Measurements from ENCODE around the gene SUV39H1. TPM values are rescaled to one million over a fixed set of nuclear protein-coding genes. Genes with fewer than 3 reads are reported as not detected.
A peak's percentile ranks its signal among the peaks of the same experiment; 100 is the strongest.

Gene SUV39H1
- total and polyA plus RNA-seq, 2 of the 13 experiments (the other 11 are each of a cell fraction or from before 2014, with no cell fraction given) = 5.2 to 10.1 TPM

- TF ChIP-seq FOXP4 (CRISPR knock-in tag; IDR thresholded peaks at IDR 0.05) (0 out of 2 replicates have a peak, but pooled peaks have one; percentile 40), ZNF687 (CRISPR knock-in tag; IDR thresholded peaks at IDR 0.05) (peak; percentile 50), MED1 (CRISPR knock-in tag; IDR thresholded peaks at IDR 0.05) (peak; percentile 63), ZBTB7A (CRISPR knock-in tag; IDR thresholded peaks at IDR 0.05) (0 out of 2 replicates have a peak, but pooled peaks have one; percentile 33), ARHGAP35 (CRISPR knock-in tag; IDR thresholded peaks at IDR 0.05; ENCODE audit: borderline replicate concordance) (no peak), ZNF18 (CRISPR knock-in tag; IDR thresholded peaks at IDR 0.05; ENCODE audit: insufficient replicate concordance) (no peak), YY1 (IDR thresholded peaks at IDR 0.05; ENCODE audit: insufficient read depth, insufficient replicate concordance, low read depth, low read length) (peak; percentile 27), ELF3 (CRISPR knock-in tag; IDR thresholded peaks at IDR 0.05) (no peak; the same call in 1 of the 2 replicates), GFI1 (CRISPR knock-in tag; IDR thresholded peaks at IDR 0.05; ENCODE audit: borderline replicate concordance) (peak; percentile 81), FOSL2 (CRISPR knock-in tag; IDR thresholded peaks at IDR 0.05) (peak; percentile 56), ZNF275 (CRISPR knock-in tag; IDR thresholded peaks at IDR 0.05; ENCODE audit: borderline replicate concordance) (no peak), FOXA3 (CRISPR knock-in tag; IDR thresholded peaks at IDR 0.05) (0 out of 2 replicates have a peak, but pooled peaks have one; percentile 12), NR2F1 (CRISPR knock-in tag; IDR thresholded peaks at IDR 0.05) (peak; percentile 71 to 86), ONECUT2 (CRISPR knock-in tag; IDR thresholded peaks at IDR 0.05) (no peak), NR2C2 (CRISPR knock-in tag; IDR thresholded peaks at IDR 0.05; ENCODE audit: borderline replicate concordance) (peak; percentile 74), THAP11 (CRISPR knock-in tag; IDR thresholded peaks at IDR 0.05) (peak; percentile 32; the same call in 1 of the 2 replicates), ZNF317 (CRISPR knock-in tag; IDR thresholded peaks at IDR 0.05) (no peak), ZNF776 (CRISPR knock-in tag; IDR thresholded peaks at IDR 0.05) (no peak), KDM3A (CRISPR knock-in tag; IDR thresholded peaks at IDR 0.05; ENCODE audit: low read depth) (no peak), ZBTB44 (CRISPR knock-in tag; IDR thresholded peaks at IDR 0.05) (no peak)
These were observed 19.0 kb upstream of the SUV39H1 start (continued) for GRCh38 chrX:48677516-48677915.
